ENCODE data around the gene MSI2.

The MSI2 gene

GRCh38 chr17:57600074-57600473 lies 343.8 kb downstream of the MSI2 start:
- Histone ChIP-seq H4K12ac (ENCODE audit: low read depth, low read length) (no peak overlapping the region), H2BK12ac (ENCODE audit: low read length) (no peak overlapping the region), H3K27me3 (ENCODE audit: insufficient read depth, low read length) (no peaks in the 10 kb centered on the region), H2BK5ac (ENCODE audit: low read depth, low read length, poor library complexity) (no peak overlapping the region), H3K36me3 (ENCODE audit: control insufficient read depth in 1 of 2, insufficient read depth in 2 of 2, low read length in 2 of 2) (peaks cover 2 to 10% of the 10 kb centered on the region in 2 experiments), H3K4me3 (ENCODE audit: low read depth, low read length) (no peak overlapping the region), H3K9ac (ENCODE audit: low read length) (no peak overlapping the region), H3K79me2 (ENCODE audit: control insufficient read depth, insufficient read depth, low read length, poor library complexity) (no peaks in the 10 kb centered on the region), H2AK5ac (ENCODE audit: low read length) (no peak overlapping the region), H4K91ac (ENCODE audit: low read depth, low read length) (no peak overlapping the region), H3K4me1 (ENCODE audit: control insufficient read depth in 1 of 2, insufficient read depth in 2 of 2, low read length in 2 of 2) (peaks cover 5 to 9% of the 10 kb centered on the region in 2 experiments), H3K4me2 (ENCODE audit: low read length) (no peak overlapping the region), H3K9me3 (ENCODE audit: insufficient read depth, low read depth, low read length) (no peaks in the 10 kb centered on the region), H3K4ac (ENCODE audit: low read depth, low read length) (no peak overlapping the region), H2BK120ac (ENCODE audit: insufficient read depth, low read length, poor library complexity) (no peak overlapping the region), H3K18ac (ENCODE audit: low read length) (no peak overlapping the region), H2AFZ (ENCODE audit: insufficient read depth, low read length, poor library complexity) (no peak overlapping the region), H3K79me1 (ENCODE audit: low read length) (no peaks in the 10 kb centered on the region), H3K14ac (ENCODE audit: low read length) (no peak overlapping the region), H3K27ac (ENCODE audit: low read depth, low read length) (no peak overlapping the region), H3K23ac (ENCODE audit: low read length) (no peak overlapping the region), H4K8ac (ENCODE audit: low read depth, low read length) (no peak overlapping the region)
- DNase-seq, result no peak
- no CpG with 5 or more reads among the region's 1 CpG for WGBS (ENCODE audit: extremely low coverage, insufficient coverage, insufficient read length)

GRCh38 chr17:57601143-57601735 lies 344.9 kb downstream of the MSI2 start:
- Histone ChIP-seq H2BK120ac (ENCODE audit: insufficient read depth, low read length, poor library complexity) (no peak overlapping the region), H3K4me1 (ENCODE audit: control insufficient read depth in 1 of 2, insufficient read depth in 2 of 2, low read length in 2 of 2) (peaks cover 5 to 12% of the 10 kb centered on the region in 2 experiments), H3K36me3 (ENCODE audit: control insufficient read depth in 1 of 2, insufficient read depth in 2 of 2, low read length in 2 of 2) (peaks cover 2 to 10% of the 10 kb centered on the region in 2 experiments), H3K4me2 (ENCODE audit: low read length) (no peak overlapping the region), H3K79me1 (ENCODE audit: low read length) (no peaks in the 10 kb centered on the region), H2BK12ac (ENCODE audit: low read length) (peak overlapping the region; percentile 0), H3K27ac (ENCODE audit: low read depth, low read length) (no peak overlapping the region), H3K4me3 (ENCODE audit: low read depth, low read length) (no peak overlapping the region), H2AFZ (ENCODE audit: insufficient read depth, low read length, poor library complexity) (no peak overlapping the region), H4K8ac (ENCODE audit: low read depth, low read length) (no peak overlapping the region), H2BK5ac (ENCODE audit: low read depth, low read length, poor library complexity) (no peak overlapping the region), H4K91ac (ENCODE audit: low read depth, low read length) (no peak overlapping the region), H3K9ac (ENCODE audit: low read length) (no peak overlapping the region), H4K12ac (ENCODE audit: low read depth, low read length) (no peak overlapping the region), H3K79me2 (ENCODE audit: control insufficient read depth, insufficient read depth, low read length, poor library complexity) (no peaks in the 10 kb centered on the region), H3K23ac (ENCODE audit: low read length) (no peak overlapping the region), H3K18ac (ENCODE audit: low read length) (no peak overlapping the region), H2AK5ac (ENCODE audit: low read length) (no peak overlapping the region), H3K4ac (ENCODE audit: low read depth, low read length) (no peak overlapping the region), H3K14ac (ENCODE audit: low read length) (no peak overlapping the region), H3K27me3 (ENCODE audit: insufficient read depth, low read length) (no peaks in the 10 kb centered on the region), H3K9me3 (ENCODE audit: insufficient read depth, low read depth, low read length) (no peaks in the 10 kb centered on the region)
- WGBS (ENCODE audit: extremely low coverage, insufficient coverage, insufficient read length), result no CpG with 5 or more reads among the region's 13 CpGs
- DNase-seq, result no peak

- Histone ChIP-seq H4K8ac (ENCODE audit: low read depth, low read length) (no peak overlapping the region), H3K23ac (ENCODE audit: low read length) (no peak overlapping the region), H3K9me3 (ENCODE audit: insufficient read depth, low read depth, low read length) (no peaks in the 10 kb centered on the region), H3K27ac (ENCODE audit: low read depth, low read length) (no peak overlapping the region), H2AK5ac (ENCODE audit: low read length) (no peak overlapping the region), H3K79me1 (ENCODE audit: low read length) (no peaks in the 10 kb centered on the region), H2BK5ac (ENCODE audit: low read depth, low read length, poor library complexity) (no peak overlapping the region), H3K4me1 (ENCODE audit: control insufficient read depth in 1 of 2, insufficient read depth in 2 of 2, low read length in 2 of 2) (peaks cover 2 to 12% of the 10 kb centered on the region in 2 experiments), H3K18ac (ENCODE audit: low read length) (no peak overlapping the region), H3K9ac (ENCODE audit: low read length) (no peak overlapping the region), H3K4ac (ENCODE audit: low read depth, low read length) (no peak overlapping the region), H4K91ac (ENCODE audit: low read depth, low read length) (no peak overlapping the region), H3K4me3 (ENCODE audit: low read depth, low read length) (no peak overlapping the region), H2BK120ac (ENCODE audit: insufficient read depth, low read length, poor library complexity) (no peak overlapping the region), H3K4me2 (ENCODE audit: low read length) (no peak overlapping the region), H4K12ac (ENCODE audit: low read depth, low read length) (no peak overlapping the region), H3K14ac (ENCODE audit: low read length) (no peak overlapping the region), H3K27me3 (ENCODE audit: insufficient read depth, low read length) (no peaks in the 10 kb centered on the region), H3K79me2 (ENCODE audit: control insufficient read depth, insufficient read depth, low read length, poor library complexity) (no peaks in the 10 kb centered on the region), H3K36me3 (ENCODE audit: control insufficient read depth in 1 of 2, insufficient read depth in 2 of 2, low read length in 2 of 2) (peaks cover 2 to 11% of the 10 kb centered on the region in 2 experiments), H2AFZ (ENCODE audit: insufficient read depth, low read length, poor library complexity) (no peak overlapping the region), H2BK12ac (ENCODE audit: low read length) (no peak overlapping the region)
- DNase-seq, result no peak
- no CpG with 5 or more reads among the region's 6 CpGs for WGBS (ENCODE audit: extremely low coverage, insufficient coverage, insufficient read length)
These were observed 346.6 kb downstream of the MSI2 start for GRCh38 chr17:57602896-57603295.

GRCh38 chr17:57603546-57603945 lies 347.2 kb downstream of the MSI2 start:
- H3K14ac ChIP-seq (ENCODE audit: low read length), result no peak overlapping the region
- H3K4me2 ChIP-seq (ENCODE audit: low read length), result no peak overlapping the region
- H3K4me3 ChIP-seq (ENCODE audit: low read depth, low read length), result no peak overlapping the region
- H3K79me2 ChIP-seq (ENCODE audit: control insufficient read depth, insufficient read depth, low read length, poor library complexity), result no peaks in the 10 kb centered on the region
- no peak overlapping the region for H2BK12ac ChIP-seq (ENCODE audit: low read length)
- no peak overlapping the region for H2AK5ac ChIP-seq (ENCODE audit: low read length)
- no peak overlapping the region for H3K18ac ChIP-seq (ENCODE audit: low read length)
- WGBS (ENCODE audit: extremely low coverage, insufficient coverage, insufficient read length), result no CpG with 5 or more reads among the region's 3 CpGs
- no peak overlapping the region for H4K12ac ChIP-seq (ENCODE audit: low read depth, low read length)
- H2AFZ ChIP-seq (ENCODE audit: insufficient read depth, low read length, poor library complexity), result no peak overlapping the region
- H3K27ac ChIP-seq (ENCODE audit: low read depth, low read length), result no peak overlapping the region
- H3K36me3 ChIP-seq (ENCODE audit: control insufficient read depth in 1 of 2, insufficient read depth in 2 of 2, low read length in 2 of 2), result peaks cover 2 to 11% of the 10 kb centered on the region in 2 experiments
- no peak overlapping the region for H4K8ac ChIP-seq (ENCODE audit: low read depth, low read length)
- H3K9me3 ChIP-seq (ENCODE audit: insufficient read depth, low read depth, low read length), result no peaks in the 10 kb centered on the region
- H3K27me3 ChIP-seq (ENCODE audit: insufficient read depth, low read length), result no peaks in the 10 kb centered on the region
- no peak overlapping the region for H3K9ac ChIP-seq (ENCODE audit: low read length)
- H4K91ac ChIP-seq (ENCODE audit: low read depth, low read length), result no peak overlapping the region
- no peak for DNase-seq
- H3K23ac ChIP-seq (ENCODE audit: low read length), result no peak overlapping the region
- no peak overlapping the region for H2BK5ac ChIP-seq (ENCODE audit: low read depth, low read length, poor library complexity)
- no peaks in the 10 kb centered on the region for H3K79me1 ChIP-seq (ENCODE audit: low read length)
- H3K4me1 ChIP-seq (ENCODE audit: control insufficient read depth in 1 of 2, insufficient read depth in 2 of 2, low read length in 2 of 2), result peaks cover 2 to 14% of the 10 kb centered on the region in 2 experiments
- H3K4ac ChIP-seq (ENCODE audit: low read depth, low read length), result no peak overlapping the region
- H2BK120ac ChIP-seq (ENCODE audit: insufficient read depth, low read length, poor library complexity), result no peak overlapping the region
